GM19452 (cell line): ENCODE data around the gene RAB11FIP5.
"Not testable (repeated sequence)": the region's sequence is repeated elsewhere in the genome, so short reads cannot be mapped to it uniquely, and the experiment has no call there.

Source experiments
- ATAC-seq: cut with Tn5 transposase; IDR thresholded peaks from one replicate; pipeline ENCODE4 v1.9.1; 2021; ENCODE audit not compliant: unreplicated experiment

Gene RAB11FIP5

DNA sequence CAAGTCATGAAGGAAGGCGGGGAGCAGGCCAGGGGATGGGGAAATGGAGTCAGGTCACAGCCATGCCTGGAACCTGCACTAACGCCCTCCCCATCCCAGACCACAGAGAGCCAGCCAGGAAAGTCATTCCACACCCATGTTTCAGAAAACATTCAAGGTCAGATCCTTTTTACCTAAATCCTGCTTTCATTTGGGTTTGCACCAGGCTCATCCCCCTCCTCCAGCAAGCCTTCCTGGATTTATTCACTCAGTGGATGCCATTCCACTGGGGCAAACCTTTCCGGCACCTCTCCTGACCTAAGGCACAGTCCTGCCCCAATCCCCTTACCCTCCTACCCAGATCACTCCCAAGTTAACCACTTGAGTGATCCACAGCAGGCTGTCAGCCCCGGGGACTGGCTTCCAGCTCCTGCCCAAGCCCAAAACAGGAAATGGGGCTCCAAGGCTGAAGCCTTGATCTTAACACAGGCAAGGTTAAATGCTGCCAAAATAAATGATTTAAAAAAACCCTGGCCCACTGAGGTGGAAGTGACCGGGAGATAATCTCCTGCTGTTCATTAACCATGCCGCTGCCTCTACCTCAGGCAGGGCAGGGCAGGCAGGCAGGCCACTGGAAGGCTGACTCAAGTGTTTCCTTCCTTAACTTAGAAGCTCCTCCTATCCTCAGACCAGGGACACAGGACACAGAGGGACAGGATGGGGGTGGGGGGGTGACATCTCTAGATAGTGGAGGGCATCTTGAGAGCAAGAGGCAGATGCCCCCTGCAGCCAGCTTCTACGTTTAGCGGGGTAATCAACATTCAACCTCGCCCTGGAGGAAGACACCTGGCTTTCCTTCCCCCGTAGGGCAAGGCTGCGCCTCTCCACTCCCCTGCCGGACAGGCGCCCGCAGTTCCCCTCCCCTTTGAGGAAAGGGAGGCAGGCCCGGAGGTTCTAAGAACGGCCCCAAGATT lies 1.4 kb downstream of the RAB11FIP5 start:
- no peak for ATAC-seq

DNA sequence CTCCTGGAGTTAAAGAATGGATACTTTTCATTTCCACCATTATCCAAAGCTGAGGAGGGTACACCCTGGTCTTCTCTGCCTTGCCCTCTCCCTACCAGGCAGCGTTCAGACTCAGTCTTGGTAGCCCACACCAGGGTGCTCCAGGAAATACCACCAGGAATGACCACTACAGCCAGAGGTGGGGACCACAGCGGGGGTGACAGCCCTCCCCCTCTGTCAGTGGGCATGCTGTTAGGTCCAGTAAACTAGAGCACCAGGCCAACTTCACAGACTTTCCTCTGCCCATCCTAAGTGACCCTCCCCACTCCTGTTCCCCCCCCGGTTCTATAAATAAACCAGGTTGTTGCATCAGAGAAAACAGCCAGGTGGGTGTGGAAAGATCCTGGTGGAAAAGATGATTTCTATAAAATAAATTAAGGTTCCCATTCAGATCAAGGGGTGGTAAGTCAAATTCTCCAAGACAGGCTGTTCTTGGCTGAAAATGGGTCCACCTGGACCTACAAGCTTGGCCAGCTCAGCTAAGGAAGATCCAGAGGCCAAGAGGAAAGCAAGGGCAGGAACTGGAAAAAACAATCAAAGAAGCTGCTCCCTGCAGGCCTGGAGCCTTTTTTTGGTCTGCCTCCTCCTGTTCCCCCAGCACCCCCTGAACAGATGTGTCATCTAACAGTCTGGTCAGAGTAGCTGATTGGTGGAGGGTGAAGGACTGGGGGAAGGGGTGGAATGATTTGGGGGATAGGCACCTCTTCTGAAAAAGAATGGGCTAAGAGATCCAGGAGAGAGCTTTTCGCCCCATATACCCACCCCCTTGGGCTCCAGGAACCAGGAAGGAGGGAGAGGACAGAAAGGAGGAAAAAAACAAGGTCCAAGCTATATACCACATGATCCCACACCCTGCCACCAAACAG lies 2.3 kb downstream of the RAB11FIP5 start:
- no peak for ATAC-seq

DNA sequence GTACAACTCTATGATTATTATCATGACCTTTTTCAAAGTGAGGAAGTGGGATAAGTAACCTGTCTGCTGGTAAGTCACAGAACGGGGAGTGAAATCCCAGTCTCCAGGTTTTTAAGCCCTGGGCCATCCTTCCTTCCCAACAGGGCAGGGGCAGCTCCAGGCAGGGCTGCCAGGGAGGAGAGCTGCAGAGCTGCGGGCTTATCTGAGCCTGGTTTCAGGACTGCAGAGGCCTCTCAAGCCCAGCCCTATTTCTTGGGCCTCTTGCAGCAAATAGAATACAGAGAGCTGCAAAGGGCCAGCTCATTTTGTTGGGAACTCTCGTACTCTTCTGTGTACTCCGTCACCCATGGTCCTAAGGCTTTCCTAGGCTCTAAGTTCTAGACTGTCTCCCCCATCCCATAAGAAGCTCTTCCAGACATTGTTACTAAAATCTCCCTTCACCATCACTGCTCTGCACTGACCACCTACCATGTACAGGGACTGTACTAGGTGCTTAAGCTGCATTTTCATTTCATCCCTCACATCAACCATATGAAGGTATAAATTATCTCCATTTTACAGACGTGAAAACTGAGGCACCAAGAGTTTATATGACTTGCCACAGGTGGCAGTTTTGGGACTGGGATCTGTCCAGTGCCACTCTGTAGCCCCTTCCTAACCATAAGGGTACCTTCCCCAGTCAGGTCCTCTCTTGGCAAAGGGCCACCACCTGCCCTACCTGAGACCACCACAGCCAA lies 3.1 kb downstream of the RAB11FIP5 start:
- ATAC-seq = no peak

DNA sequence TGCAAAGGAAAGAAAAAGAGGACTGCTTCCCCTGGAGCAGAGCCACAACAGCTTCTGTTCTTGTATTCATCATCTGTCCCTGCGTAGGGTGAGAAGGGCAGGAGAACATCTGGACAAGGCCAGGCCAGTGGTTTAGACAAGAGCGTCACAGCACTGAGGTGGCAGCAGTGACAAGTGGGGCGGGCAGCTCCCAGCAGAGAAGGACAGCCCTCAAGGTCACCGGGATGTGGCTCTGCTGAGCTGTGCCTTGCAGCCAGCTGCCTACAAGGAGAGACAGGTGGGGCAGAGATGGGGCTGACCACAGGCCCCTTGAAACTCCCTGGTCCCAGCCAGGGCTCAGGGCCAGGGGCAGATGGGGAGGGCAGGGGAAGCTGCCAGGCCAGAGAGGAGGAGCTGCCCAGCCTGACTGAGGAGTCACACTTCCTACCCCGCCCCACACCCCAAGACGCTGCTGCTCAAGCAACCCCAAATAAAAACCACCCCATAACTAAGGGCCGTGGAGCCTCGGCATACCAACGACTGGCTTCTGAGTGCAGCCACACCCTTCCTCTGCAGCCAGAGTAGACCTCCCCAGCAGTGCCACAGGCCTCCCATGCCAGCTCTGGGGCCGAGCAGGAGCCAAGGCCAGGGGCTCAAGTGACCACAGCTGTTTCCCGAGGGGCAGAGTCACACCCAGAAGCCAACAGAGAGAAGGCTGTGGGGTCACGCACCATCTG lies 5.4 kb downstream of the RAB11FIP5 start:
- no peak for ATAC-seq

DNA sequence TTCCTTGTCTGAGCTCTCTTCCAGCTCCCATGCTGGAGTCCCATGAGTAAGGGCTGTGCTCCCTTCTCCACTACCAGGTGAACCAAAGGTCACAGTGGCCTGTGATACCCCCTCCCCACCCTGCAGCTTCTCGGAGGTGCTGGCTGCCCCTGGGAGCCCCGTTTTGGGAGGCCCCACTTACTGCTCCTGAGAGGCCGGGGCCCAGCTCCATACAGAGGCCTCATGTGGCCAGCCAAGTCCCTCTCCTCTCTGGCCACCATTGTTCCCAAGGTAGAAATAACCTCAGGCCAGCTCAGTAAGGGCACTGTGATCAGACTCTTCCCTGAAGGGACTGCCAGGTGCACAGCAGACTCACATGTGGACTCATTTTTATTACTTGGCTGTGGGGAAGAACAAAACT lies 6.0 kb downstream of the RAB11FIP5 start:
- no peak for ATAC-seq

DNA sequence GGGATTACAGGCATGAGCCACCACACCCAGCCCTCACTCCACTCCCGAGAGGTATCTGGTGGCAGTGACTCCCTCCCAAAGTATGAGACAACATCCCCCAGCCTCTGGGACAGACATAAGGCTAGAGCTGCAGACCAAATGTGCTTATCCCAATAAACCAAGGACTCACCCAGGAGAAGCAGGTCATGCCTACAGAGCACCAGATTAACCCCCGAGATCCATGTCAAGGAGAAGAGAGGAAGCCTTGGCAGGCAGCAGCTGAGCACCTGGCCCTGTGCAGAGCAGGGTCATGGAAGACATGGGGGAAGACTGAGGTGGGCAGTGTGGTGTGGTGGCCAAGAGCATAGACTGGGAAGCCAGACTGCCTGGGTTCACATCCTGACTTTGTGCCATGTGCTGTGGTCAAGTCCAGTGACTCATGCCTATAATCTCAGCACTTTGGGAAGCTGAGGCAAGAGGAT lies 7.2 kb downstream of the RAB11FIP5 start:
- no peak for ATAC-seq

DNA sequence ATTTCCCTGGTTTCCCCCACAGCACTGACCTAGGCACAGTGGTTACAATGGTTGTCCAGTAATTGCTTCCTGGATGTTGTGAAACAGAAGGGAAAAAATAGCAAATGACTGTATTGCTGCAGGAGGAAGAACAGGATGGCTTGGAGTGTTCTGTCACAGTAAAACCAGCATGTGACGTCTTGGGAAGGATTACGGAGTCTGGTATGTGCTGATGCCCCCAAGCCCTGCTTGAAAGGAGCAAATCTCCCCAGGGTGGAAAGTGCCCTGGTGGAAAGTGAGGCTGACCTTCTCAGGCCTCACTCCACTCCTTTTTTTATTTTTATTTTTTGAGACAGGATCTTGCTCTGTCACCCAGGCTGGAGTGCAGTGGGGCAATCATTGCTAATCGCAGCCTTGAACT lies 7.8 kb downstream of the RAB11FIP5 start:
- ATAC-seq = no peak

DNA sequence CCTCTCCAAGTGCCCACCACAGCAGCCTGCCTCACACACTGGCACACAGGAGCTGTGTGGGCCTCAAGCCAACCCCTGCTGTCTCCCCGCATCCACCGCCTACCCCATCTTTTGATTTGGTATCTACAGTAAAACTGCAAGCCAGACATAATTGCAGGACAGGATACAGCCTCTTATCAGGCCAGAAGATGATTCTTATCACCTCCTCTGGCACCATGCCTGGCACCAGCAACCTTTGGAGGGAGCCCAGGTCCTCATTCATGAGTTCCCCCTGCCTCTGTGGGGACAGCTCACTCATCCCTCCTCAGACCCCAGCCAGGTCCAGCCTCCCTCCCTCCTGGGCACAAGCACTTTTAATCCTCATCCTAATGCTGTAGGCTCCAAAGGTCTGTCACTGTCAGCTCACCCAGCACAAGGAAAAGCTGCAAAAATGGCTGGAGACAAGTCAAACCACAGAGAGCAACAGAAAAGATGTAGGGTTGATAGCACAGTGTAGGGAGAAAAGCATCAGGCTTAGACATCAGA lies 9.7 kb downstream of the RAB11FIP5 start:
- no peak for ATAC-seq

DNA sequence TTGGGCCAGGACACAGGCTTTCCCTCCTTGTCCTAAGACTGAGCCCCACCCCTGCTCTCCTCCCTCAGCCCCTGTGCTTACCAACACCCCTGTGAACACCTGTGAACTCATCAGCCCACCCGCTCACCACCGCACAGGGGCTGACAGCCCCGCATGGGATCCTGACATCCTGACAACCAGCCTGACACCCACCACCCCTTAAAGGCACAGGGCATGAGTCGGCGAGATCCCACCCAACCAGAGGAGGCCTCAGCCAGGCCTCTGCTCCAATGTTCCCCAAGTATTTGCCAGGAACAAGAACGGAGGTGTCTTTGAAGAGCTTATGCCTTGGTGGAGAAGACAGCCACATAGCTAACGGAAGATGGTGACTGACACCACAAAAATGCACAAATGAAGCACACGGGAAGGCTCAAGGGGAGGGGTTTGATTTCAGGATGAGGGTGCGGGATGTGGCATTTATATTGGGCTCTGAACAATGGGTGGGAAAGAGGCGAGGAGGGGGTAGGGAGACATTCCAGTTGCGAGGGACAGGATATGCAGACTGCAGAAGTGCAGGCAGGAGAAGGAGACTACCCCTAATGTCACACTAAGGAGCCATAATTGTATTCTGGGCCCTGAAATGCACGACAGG lies 11.0 kb downstream of the RAB11FIP5 start:
- no peak for ATAC-seq

DNA sequence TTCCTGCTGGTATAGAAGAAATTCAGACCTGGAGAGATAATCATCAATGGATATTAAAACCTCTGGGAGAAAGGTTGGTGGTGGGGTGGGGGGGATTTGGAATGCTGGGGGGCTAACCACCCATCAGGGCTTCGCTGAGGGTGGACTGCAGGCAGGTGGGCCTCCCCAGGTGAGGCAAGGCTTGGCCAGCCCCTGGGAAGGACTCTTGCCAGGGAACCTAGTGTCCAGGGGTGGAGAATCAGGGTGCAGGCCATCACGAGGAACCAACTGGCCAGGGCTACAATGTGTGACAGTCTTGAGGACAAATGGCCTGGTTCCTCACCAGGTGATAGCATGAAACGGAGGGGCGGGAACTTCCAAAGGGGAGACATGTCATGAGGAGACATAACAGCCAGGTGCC lies 11.8 kb downstream of the RAB11FIP5 start:
- no peak for ATAC-seq

DNA sequence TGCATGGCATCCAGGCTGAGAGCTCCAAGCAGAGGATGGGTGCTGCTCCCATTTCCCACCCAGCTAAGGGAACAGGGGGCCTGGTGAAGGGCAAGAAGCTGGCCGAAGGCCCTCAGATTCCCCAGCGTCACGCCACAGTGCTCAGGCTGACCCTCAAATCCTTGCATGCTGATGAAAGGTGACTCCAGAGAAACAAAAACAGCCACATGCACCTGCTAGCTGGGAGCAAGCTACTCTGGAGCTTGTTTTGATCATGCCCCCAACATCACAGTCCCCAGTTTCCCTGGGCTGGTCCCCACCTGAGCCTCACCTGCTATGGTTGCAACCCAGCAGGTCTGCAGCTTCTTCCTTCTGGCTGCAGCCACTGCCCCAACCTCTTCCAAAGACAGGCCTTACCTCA lies 13.3 kb downstream of the RAB11FIP5 start:
- no peak for ATAC-seq

DNA sequence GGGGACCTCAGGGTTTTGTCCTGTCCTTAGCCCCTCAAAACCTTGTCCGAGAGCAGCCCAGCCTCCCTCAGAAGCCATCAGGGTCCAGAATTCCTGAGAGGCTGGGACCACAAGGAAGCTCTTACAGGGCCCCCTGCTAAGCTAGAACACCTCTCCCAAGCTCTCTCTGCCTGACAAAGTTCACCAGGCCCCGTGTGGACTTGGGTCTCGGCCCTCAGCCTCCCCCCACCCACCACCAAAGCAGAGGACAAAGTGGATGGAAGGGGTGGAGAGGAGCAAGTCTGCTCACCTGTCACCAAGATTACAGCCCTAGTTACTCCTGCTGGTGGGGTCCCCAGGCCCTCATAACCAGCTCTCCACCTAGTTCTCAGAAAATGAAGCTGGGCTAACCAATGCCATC lies 16.8 kb downstream of the RAB11FIP5 start:
- no peak for ATAC-seq

DNA sequence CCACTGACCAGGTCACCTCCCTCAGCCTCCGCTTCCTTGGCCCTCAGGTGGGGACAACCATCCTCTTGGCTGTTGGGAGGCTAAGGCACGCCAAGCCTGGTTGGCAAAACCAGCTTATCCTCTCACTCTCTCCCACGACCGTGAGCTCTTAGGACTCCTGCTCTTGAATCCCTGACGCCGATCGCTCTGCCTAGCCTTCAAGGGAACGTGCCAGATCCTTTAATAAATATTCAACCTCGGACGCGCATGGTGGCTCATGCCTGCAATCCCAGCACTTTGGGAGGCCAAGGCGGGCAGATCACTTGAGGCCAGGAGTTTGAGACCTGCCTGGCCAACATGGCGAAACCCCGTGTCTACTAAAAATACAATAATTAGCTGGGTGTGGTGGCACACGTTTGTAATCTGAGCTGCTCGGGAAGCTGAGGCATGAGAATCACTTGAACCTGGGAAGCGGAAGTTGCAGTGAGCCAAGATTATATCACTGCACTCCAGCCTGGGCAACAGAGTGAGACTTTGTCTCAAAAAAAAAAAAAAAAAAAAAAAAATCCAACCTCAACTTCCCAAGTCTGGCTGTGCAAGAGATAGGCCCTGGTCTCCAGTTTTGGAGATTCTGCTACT lies 19.0 kb downstream of the RAB11FIP5 start:
- not testable (repeated sequence) for ATAC-seq

DNA sequence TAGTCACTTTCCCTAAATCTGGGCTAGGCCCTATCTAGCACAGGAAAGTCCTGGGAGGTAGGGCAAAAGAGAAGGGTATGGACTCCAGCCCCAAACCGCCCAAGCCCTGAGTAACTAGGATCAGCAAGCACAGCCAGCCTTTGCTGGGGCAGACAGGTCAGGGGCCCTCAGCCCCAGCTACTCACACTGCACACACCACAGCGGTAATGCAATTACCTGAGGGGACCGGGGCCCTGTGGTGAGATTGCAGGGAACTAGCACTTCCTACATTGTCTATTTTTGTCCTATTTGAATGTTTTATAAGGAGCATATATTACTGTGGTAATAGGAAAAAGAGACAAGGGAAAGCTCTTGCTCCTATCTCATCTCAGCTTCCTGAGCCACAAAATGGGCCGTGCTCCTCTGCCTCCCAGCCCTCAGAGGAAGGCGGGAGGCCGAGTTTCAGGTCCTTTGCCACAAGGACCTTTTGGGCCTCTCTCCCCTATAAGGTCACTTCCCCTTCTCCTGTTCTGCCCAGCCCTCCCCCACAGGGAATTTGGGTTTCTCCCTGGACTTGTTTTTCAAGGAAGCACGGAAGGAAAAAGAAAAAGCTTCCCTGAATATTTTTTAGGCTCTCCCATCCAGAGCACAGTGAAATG lies 20.5 kb downstream of the RAB11FIP5 start:
- no peak for ATAC-seq

DNA sequence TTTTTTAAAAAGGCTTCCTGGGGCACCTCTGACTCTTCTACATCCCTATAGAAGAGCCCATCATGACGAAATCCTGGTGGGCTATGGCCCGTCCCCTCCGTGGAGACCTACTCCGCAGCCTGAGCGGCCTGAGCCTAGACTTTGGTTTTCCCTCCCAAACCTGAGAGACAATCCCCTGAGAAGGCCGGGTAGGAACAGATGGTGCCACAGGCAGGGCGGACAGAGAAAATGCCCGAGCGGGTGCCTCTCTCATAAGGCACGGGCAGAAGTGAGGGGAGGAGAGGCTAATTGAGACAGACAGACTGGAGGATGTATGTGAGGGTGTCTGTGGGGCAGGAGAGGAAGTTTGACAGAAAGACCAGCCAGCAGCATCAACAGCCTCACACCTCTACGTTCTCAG lies 21.1 kb downstream of the RAB11FIP5 start:
- ATAC-seq = no peak

DNA sequence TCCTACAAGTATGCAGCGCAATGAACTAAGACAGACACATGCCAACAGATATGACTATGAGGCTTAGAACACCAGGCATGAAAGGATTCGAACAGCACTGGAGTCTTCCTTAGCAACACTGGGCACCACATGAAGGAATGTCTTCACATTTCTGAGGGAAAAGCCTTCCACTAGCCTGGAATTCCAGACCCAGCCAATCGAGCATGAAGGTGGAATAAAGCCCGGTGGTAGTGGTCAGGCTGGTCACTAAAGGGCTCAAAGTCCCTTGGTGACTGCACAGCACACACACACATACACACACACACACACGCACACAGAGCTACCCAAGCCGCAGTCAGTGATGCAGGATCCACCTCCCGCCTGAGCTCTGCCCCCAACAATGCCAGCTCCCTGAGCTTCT lies 21.6 kb downstream of the RAB11FIP5 start:
- ATAC-seq = no peak

DNA sequence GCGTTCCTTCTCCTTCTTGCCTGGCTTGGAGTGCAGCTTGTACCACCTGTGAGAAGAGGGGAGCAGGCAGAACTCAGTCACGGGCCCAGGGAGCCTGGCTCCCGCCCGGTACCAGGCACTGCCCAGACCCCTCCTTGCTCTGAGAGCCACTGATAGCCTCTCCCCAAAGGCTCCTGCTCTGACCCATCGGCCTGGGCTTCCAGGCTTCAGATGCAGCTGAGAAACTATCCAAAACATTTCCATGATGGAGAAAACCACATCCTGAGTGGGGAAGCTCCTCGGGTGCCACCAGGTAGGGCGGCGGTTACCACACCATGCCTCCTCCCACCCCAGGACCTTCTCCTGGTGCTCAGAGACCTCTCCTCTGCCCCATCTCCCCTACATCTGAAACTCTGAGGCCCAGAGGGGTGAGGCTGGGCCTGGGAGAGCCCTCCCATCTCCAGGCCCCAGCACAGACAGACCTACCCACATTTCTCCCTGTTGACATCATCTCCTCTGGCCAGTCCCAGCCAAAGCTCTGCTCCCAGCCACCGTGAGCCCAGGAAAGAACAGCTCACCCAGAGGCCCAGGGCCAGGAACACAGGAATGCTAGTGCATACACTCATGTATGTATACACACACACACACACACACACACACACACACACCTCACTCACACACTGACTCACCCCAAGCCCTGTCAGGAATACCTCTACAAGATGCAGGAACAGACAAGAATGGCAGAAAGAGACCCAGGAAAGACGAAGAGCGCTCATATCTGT lies 23.3 kb downstream of the RAB11FIP5 start:
- ATAC-seq = no peak

DNA sequence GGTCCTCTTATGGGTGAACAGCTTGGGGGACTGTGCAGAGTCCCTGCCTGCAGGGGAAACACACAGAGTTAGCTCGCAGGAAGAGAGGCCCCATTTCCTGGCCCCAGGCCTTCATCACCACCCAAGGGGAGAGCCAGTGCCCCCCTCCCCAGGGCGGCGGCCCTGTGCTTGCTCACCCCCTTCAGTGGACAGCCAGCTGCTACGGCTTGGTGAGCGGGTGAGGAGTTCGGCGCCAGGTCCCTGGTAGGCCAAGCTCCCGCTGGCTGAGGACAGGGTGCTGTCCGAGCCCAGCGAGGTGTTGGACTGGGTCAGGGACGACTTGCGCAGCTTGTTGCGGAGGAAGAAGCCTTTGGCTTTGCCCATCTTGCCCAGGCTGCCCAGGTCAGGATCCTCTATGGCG lies 24.0 kb downstream of the RAB11FIP5 start:
- ATAC-seq = no peak
